HepG2 (cell line): ENCODE results near the gene C19orf18. TPM values are rescaled to one million over a fixed set of nuclear protein-coding genes. Genes with fewer than 3 reads are reported as not detected.
A peak's percentile ranks its signal among the peaks of the same experiment; 100 is the strongest.

Experiments used
- EEA1 ChIP-seq: sonication (generic); formaldehyde crosslinking; IDR thresholded peaks from 2 replicates; pipeline ENCODE4 v1.5.1; 2020; ENCODE audit warnings: mild to moderate bottlenecking, missing genetic modification reagents, borderline replicate concordance
- IRF9 ChIP-seq: sonication (generic); formaldehyde crosslinking; IDR thresholded peaks from 2 replicates; pipeline ENCODE4 v1.8.0; 2022; ENCODE audit warnings: missing genetic modification reagents, mild to moderate bottlenecking, borderline replicate concordance
- KDM5B ChIP-seq: sonication (generic); formaldehyde crosslinking; IDR thresholded peaks from 2 replicates; pipeline ENCODE4 v1.4.0; 2020; ENCODE audit warnings: missing genetic modification reagents, mild to moderate bottlenecking, borderline replicate concordance
- NCOR1 ChIP-seq: fragments of 200-600 bp; sonication (generic); IDR thresholded peaks from 2 replicates; pipeline ENCODE4 v1.7.0; 2017; ENCODE audit warnings: antibody characterized with exemption, low read length, borderline replicate concordance
- NFE2L2 ChIP-seq: fragments of 150-350 bp; IDR thresholded peaks from 2 replicates; pipeline ENCODE4 v1.6.1; 2014; ENCODE audit warnings: low read length
- POLR2G ChIP-seq: fragments of 200-400 bp; formaldehyde crosslinking; IDR thresholded peaks from 2 replicates; pipeline ENCODE4 v1.6.1; 2018; ENCODE audit warnings: mild to moderate bottlenecking, low read depth, low read length, moderate library complexity
- RFXAP ChIP-seq: sonication (generic); formaldehyde crosslinking; IDR thresholded peaks from 2 replicates; pipeline ENCODE4 v1.4.0; 2020; ENCODE audit warnings: missing genetic modification reagents, borderline replicate concordance
- RXRB ChIP-seq: IDR thresholded peaks from 2 replicates; pipeline ENCODE4 v1.6.1; 2016; ENCODE audit warnings: borderline replicate concordance, missing genetic modification reagents, missing compliant biosample characterization
- SALL2 ChIP-seq: sonication (generic); formaldehyde crosslinking; IDR thresholded peaks from 2 replicates; pipeline ENCODE4 v1.8.1; 2023; ENCODE audit warnings: mild to moderate bottlenecking, missing genetic modification reagents, inconsistent platforms
- SNAPC2 ChIP-seq: sonication (generic); formaldehyde crosslinking; IDR thresholded peaks from 2 replicates; pipeline ENCODE4 v1.8.1; 2022; ENCODE audit warnings: mild to moderate bottlenecking, missing genetic modification reagents
- YEATS2 ChIP-seq: sonication (generic); formaldehyde crosslinking; IDR thresholded peaks from 2 replicates; pipeline ENCODE4 v1.4.0; 2020; ENCODE audit warnings: missing genetic modification reagents, borderline replicate concordance
- YY1 ChIP-seq: IDR thresholded peaks from 2 replicates; pipeline ENCODE4 v1.6.1; 2011; ENCODE audit warnings: low read length, low read depth, moderate library complexity, mild to moderate bottlenecking; ENCODE audit not compliant: insufficient read depth, insufficient replicate concordance
- ZBTB39 ChIP-seq: sonication (generic); formaldehyde crosslinking; IDR thresholded peaks from 2 replicates; pipeline ENCODE4 v1.5.0; 2020; ENCODE audit warnings: missing genetic modification reagents
- ZFAT ChIP-seq: sonication (generic); formaldehyde crosslinking; conservative IDR thresholded peaks from 2 replicates; pipeline ENCODE4 v1.8.1; 2023; ENCODE audit warnings: missing genetic modification reagents, inconsistent platforms
- ZFP82 ChIP-seq: sonication (generic); formaldehyde crosslinking; IDR thresholded peaks from 2 replicates; pipeline ENCODE4 v1.5.1; 2020; ENCODE audit warnings: mild to moderate bottlenecking, missing genetic modification reagents, borderline replicate concordance
- ZNF160 ChIP-seq: sonication (generic); formaldehyde crosslinking; IDR thresholded peaks from 2 replicates; pipeline ENCODE4 v1.8.0; 2022; ENCODE audit warnings: mild to moderate bottlenecking, inconsistent platforms, missing genetic modification reagents
- ZNF276 ChIP-seq: sonication (generic); formaldehyde crosslinking; IDR thresholded peaks from 2 replicates; pipeline ENCODE4 v1.4.0; 2020; ENCODE audit warnings: mild to moderate bottlenecking, low read depth, missing genetic modification reagents
- ZNF543 ChIP-seq: sonication (generic); formaldehyde crosslinking; IDR thresholded peaks from 2 replicates; pipeline ENCODE4 v1.4.0; 2020; ENCODE audit warnings: mild to moderate bottlenecking, missing genetic modification reagents
- ZNF724P ChIP-seq: sonication (generic); formaldehyde crosslinking; IDR thresholded peaks from 2 replicates; pipeline ENCODE4 v1.8.0; 2022; ENCODE audit warnings: missing genetic modification reagents, borderline replicate concordance
- ZNF891 ChIP-seq: sonication (generic); formaldehyde crosslinking; IDR thresholded peaks from 2 replicates; pipeline ENCODE4 v1.5.0; 2020; ENCODE audit warnings: mild to moderate bottlenecking, missing genetic modification reagents
- ZXDC ChIP-seq: sonication (generic); formaldehyde crosslinking; IDR thresholded peaks from 2 replicates; pipeline ENCODE4 v1.5.0; 2020; ENCODE audit warnings: mild to moderate bottlenecking, missing genetic modification reagents
- polyA plus RNA-seq, 8 experiments: library from polyadenylated mRNA; depleted of rRNA in 3 of 8; stranded (reverse) in 7 of 8; unstranded in 1 of 8; fragments of >200 nt; fragmentation: Illumina TruSeq in 4 of 8; extraction: Trizol in 4 of 8; gene quantifications; 2 replicates each; pipeline versions ENCODE4 v1.2.1 to v1.2.3, GENCODE V29; 2011 to 2016; ENCODE audit warnings: low read depth in 4 of 8, missing spikeins in 1 of 8, mixed read lengths in 1 of 8; ENCODE audit not compliant: insufficient read depth in 1 of 8
- total RNA-seq, 5 experiments: library from RNA; depleted of rRNA; stranded (reverse); fragments of >200 nt; fragmentation: Illumina TruSeq; extraction: Trizol; gene quantifications; 2 replicates each; pipeline ENCODE4 v1.2.3, GENCODE V29; 2016; ENCODE audit warnings: low read depth in 1 of 5

Gene C19orf18
- total and polyA plus RNA-seq, 2 of the 13 experiments (the other 11 are each of a cell fraction or from before 2014, with no cell fraction given) = 0.38 to 0.55 TPM

GRCh38 chr19:58002384-58003173 lies 28.2 kb upstream of the C19orf18 start, which contains the start of gene ZNF606 (continued):
- TF ChIP-seq YY1 (peak; percentile 98), NFE2L2 (no peak), ZNF891 (CRISPR knock-in tag) (no peak; the same call in 1 of the 2 replicates), POLR2G (peak; percentile 78), ZNF724P (CRISPR knock-in tag) (peak; percentile 72; the same call in 1 of the 2 replicates), SNAPC2 (CRISPR knock-in tag) (no peak; the same call in 1 of the 2 replicates), EEA1 (CRISPR knock-in tag) (no peak), ZFP82 (no peak), ZXDC (CRISPR knock-in tag) (peak; percentile 56; the same call in 1 of the 2 replicates), SALL2 (CRISPR knock-in tag) (no peak), RFXAP (CRISPR knock-in tag) (peak; percentile 82), ZNF543 (CRISPR knock-in tag) (no peak; the same call in 1 of the 2 replicates), NCOR1 (no peak), IRF9 (CRISPR knock-in tag) (peak; percentile 39; the same call in 1 of the 2 replicates), RXRB (CRISPR knock-in tag) (peak; percentile 46; the same call in 1 of the 2 replicates), KDM5B (CRISPR knock-in tag) (peak; percentile 67; the same call in 1 of the 2 replicates), ZBTB39 (CRISPR knock-in tag) (0 out of 2 replicates have a peak, but pooled peaks have one; percentile 44), ZNF276 (CRISPR knock-in tag) (no peak), YEATS2 (CRISPR knock-in tag) (peak; percentile 92), ZFAT (CRISPR knock-in tag) (0 out of 2 replicates have a peak, but pooled peaks have one; percentile 26), ZNF160 (CRISPR knock-in tag) (peak; percentile 23; the same call in 1 of the 2 replicates)
